Hindlimb muscle (tissue), 1 donor: ENCODE data around the gene DMD. TPM values are rescaled to one million over a fixed set of nuclear protein-coding genes. Genes with fewer than 3 reads are reported as not detected.
"Not testable (repeated sequence)": the region's sequence is repeated elsewhere in the genome, so short reads cannot be mapped to it uniquely, and the experiment has no call there.

Source experiments
- DNase-seq: peaks from one replicate; pipeline ENCODE4 v3.0.0-alpha.2; 2013
- polyA plus RNA-seq: library from polyadenylated mRNA; unstranded; fragments of 120-200 nt; gene quantifications from one replicate; pipeline ENCODE4 v1.2.1, GENCODE V29; 2013; ENCODE audit not compliant: insufficient read length

DMD gene
- polyA plus RNA-seq, 1 donor = 88.9 TPM

- DNase-seq = no peak
Observed at GRCh38 chrX:32597777-32598176, 613.6 kb downstream of the DMD start.

DNA sequence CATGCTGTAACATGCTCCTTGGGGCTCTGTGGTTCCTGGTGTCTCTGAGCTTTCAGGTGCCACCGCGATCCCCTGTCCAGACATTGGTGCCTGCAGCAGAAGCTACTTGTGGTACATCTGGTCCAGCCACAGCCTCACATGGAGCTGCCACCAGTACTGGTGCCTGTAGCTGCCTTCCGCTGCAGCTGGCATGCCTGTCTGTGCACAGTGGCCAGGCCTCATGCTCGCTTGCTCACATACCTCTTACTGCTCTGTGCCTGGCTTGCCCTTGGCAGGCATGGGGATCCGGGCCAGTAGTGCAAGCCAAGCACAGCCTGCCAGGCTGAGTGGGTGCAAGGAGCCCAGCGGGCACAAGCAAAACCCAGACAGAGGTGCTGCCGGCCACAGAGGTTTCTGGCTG is 618.6 kb downstream of the DMD start:
- no peak for DNase-seq

GRCh38 chrX:32591589-32591988 is 619.8 kb downstream of the DMD start:
- DNase-seq = no peak

GRCh38 chrX:32582729-32583128 is 628.6 kb downstream of the DMD start:
- no peak for DNase-seq

- no peak for DNase-seq
Observed at GRCh38 chrX:32576885-32577284, 634.5 kb downstream of the DMD start.

GRCh38 chrX:32572644-32573043 is 638.7 kb downstream of the DMD start:
- DNase-seq = no peak

- DNase-seq = no peak
Observed at GRCh38 chrX:32571579-32571978, 639.8 kb downstream of the DMD start.

GRCh38 chrX:32562261-32562660 is 649.1 kb downstream of the DMD start:
- no peak for DNase-seq

- DNase-seq = no peak
Observed at GRCh38 chrX:32545101-32545500, 666.2 kb downstream of the DMD start.

GRCh38 chrX:32538554-32538953 is 672.8 kb downstream of the DMD start:
- no peak for DNase-seq

- DNase-seq = no peak
Observed at GRCh38 chrX:32533848-32534247, 677.5 kb downstream of the DMD start.

GRCh38 chrX:32532262-32532661 is 679.1 kb downstream of the DMD start:
- DNase-seq = no peak

GRCh38 chrX:32530802-32531403 is 680.4 kb downstream of the DMD start:
- DNase-seq = peak; percentile 39

DNA sequence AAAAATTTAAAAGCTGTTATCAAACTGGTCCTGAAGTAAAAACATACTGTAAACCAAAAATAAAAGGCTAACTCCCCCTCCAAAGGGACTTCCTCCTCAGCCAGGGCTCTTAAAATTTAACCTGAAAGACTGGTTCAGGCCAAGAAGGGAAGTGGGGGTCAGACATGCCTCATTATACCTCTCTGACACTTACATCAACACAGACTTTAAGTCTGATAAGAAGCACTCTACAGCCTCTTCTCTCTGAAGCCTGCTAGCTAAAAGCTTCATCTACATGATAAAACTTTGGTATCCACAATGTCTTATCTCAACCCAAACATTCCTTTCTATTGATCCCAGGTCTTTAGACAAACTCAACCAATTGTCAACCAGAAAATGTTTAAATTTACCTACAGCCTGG is 682.9 kb downstream of the DMD start:
- DNase-seq = not testable (repeated sequence)

- no peak for DNase-seq
Observed at GRCh38 chrX:32525234-32525633, 686.1 kb downstream of the DMD start.

GRCh38 chrX:32524385-32524784 is 687.0 kb downstream of the DMD start:
- no peak for DNase-seq

- DNase-seq = no peak
Observed at GRCh38 chrX:32520789-32521188, 690.6 kb downstream of the DMD start.

- no peak for DNase-seq
Observed at GRCh38 chrX:32514986-32515385, 696.4 kb downstream of the DMD start.

DNA sequence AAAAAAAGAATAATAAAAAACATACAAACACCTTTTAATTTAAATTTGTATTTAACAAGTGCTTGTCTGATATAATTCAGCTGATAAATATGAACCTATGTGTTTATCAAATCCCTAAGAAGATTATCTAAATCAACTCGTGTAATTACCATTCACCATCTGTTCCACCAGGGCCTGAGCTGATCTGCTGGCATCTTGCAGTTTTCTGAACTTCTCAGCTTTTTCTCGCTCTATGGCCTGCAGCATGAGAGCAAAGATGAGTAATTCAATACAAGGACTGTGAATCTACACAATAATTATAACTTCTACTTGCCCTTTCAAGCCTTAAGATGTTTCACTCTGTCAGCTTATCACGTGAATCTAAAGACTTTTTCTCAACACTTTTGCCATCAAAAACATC is 709.7 kb downstream of the DMD start:
- no peak for DNase-seq

DNA sequence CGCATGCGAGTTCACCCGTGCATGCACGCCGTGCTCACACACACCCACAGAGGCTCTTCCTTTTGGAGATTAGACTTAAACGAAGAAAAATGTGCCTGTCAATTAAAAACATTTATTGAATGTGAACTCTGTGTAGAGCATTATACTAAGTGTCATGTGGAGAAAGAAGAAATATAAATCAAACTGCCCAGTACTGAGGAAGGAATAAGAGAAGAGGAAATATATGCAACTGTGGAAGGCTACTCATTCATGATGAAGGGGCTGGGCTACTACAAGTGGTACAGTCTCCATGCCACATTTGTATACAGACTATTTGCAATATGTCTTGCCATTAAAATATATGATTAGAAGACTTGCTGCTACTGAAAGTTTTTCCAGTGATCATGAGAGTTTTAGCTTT is 714.7 kb downstream of the DMD start:
- DNase-seq = no peak

- no peak for DNase-seq
Observed at GRCh38 chrX:32495855-32496254, 715.5 kb downstream of the DMD start.

DNA sequence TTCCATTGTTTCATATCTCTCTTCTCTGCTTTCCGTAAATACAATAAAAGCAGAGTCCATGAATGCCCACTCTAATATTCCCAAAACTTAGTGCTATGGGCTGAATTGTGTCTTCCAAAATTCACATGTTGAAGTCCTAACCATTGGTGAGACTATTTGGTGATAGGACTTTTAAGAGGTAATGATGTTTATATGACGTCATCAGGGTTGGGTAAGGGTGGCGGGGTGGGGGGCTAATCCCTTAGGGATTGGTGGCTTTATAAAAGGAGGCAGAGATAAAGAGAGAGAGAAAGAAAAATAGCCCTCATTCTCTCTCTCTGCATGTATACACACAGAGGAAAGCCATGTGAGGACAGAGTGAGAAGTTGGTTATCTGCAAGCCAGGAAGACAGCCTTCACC is 722.2 kb downstream of the DMD start:
- DNase-seq = no peak

DNA sequence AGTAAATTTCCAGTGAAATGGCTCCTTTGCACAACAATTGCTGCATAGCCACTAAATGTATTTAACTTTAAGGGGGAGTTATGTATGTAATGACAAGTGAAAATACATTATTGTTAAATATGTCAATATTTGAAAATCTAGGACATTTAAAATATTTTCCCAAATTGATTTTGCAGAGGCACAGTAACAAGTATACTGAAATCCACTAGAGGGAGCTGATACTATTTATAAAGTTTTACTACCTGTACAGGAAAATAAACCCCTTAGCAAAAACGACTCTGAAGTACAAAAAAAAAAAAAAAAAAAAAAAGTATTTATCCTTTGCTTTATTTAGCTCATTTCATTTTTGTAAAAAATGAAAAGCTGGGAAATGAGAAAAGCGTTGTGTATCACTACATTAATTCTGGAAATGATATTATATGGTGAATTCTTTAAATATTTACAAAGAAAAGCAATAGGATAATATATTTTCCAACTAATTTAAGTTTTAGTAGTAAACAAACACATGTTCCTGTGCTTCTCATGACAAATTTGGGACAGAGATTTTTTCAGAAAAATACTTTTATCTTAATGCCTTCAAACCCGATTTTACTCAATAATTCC is 727.7 kb downstream of the DMD start:
- DNase-seq = no peak

DNA sequence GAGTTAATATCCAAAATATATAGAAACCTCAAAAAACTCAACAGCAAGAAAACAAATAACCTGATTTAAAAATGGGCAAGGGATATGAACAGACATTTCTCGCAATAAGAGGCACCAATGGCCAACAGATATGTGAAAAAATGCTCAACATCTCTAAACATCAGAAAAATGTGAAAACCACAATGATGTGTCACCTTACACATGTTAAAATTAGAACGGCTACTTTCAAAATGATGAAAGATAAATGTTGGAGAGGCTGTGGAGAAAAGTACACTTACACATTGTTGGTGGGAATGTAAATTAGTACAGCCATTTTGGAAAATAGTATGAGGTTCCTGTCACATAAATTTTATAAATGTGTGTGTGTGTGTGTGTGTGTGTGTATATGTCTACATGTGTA is 731.3 kb downstream of the DMD start:
- no peak for DNase-seq

DNA sequence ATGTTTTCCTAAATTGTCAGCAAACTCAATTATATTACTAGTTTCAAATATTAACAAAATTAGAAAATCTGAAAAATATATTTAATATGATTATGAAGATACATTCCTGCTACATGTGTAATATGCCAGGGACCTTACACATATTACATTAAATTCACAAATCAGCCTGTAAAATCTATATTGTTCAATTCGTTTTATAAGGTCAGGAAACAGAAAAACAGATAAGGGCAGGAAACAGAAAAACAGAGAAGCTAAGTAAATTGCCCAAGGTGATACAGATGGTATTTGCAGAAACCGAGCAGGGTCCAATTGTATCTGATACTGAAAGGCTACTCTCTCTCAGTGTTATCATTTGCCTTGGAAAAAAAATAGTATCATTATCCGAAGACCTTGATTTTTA is 739.0 kb downstream of the DMD start:
- DNase-seq = no peak
